Right ventricle myocardium inferior (tissue), 1 donor: ENCODE results near the gene TATDN3. TPM values are rescaled to one million over a fixed set of nuclear protein-coding genes. Genes with fewer than 3 reads are reported as not detected.
A peak's percentile ranks its signal among the peaks of the same experiment; 100 is the strongest.
"Not testable (repeated sequence)": the region's sequence is repeated elsewhere in the genome, so short reads cannot be mapped to it uniquely, and the experiment has no call there.

ENCODE experiments used
- ATAC-seq: fragments of 200-7000 bp; cut with Tn5 transposase; one replicate; pipeline ENCODE4 v1.9.1; 2020; ENCODE audit warnings: mild to moderate bottlenecking, moderate library complexity
- DNase-seq: peaks from one replicate; pipeline ENCODE4 v3.0.0; 2021; ENCODE audit errors: missing footprints
- intact Hi-C: fragments of 100-400 bp; cut with DNase I; formaldehyde crosslinking; loops from one replicate; pipeline ENCODE4 v1.11.0; 2022
- long read RNA-seq: library from polyadenylated mRNA; unstranded; transcript quantifications from one replicate; pipeline ENCODE4 v2.0.0, GENCODE V29; 2021
- total RNA-seq: library from RNA; stranded (reverse); fragmentation: NEBNext Ultra II Directional; extraction: Animal tissue kit (Norgen Biotek cat#: 25700); gene quantifications from one replicate; pipeline ENCODE4 v1.2.1, GENCODE V29; 2021
- donor health status: DM: no; HTN: yes; CAD: no; lungs with severe emphysema.

The TATDN3 gene
- total RNA-seq = 20.5 TPM
- long read RNA-seq, transcript TATDN3-202 (10 exons, 2,389 nt) = major isoform, 9 of 23 reads
- long read RNA-seq, transcript TATDN3-201 (10 exons, 2,321 nt) = minor isoform, 6 of 23 reads
- long read RNA-seq, partial matches to known transcripts = 0 of 23 reads
- long read RNA-seq, other reads (novel, unspliced or antisense) = 5 of 23 reads

- intact Hi-C loops = loop anchor here (1.0 kb wide), 1 partner anchor 184 kb away; the partner anchor contains the start of gene ATF3
- DNase-seq (peak; percentile 94), ATAC-seq (peak; percentile 94)
Measured at GRCh38 chr1:212791676-212792395, at the start of gene TATDN3, which contains the start of gene NSL1. Gene TATDN3 (plus strand): TSS chr1:212791894. CDS start chr1:212791922, 28 bp downstream. Gene NSL1 (minus strand): TSS chr1:212791777. CDS start chr1:212791763, 14 bp downstream.

GRCh38 chr1:212743901-212744475, 47.7 kb upstream of the TATDN3 start:
- ATAC-seq (no peak), DNase-seq (no peak)
- intact Hi-C loops = loop anchor here (5.0 kb wide), 1 partner anchor 902 kb away; no protein-coding TSS in a partner anchor

- intact Hi-C loops = no loop called here
- no peak for DNase-seq
- no peak for ATAC-seq
Measured at GRCh38 chr1:212745303-212745702, 46.4 kb upstream of the TATDN3 start.

GRCh38 chr1:212746546-212746945, 45.1 kb upstream of the TATDN3 start:
- intact Hi-C loops = no loop called here
- ATAC-seq (no peak), DNase-seq (no peak)

GRCh38 chr1:212749821-212750535, 41.7 kb upstream of the TATDN3 start:
- DNase-seq = no peak
- intact Hi-C loops = no loop called here
- ATAC-seq = peak; percentile 34

GRCh38 chr1:212752252-212752933, 39.3 kb upstream of the TATDN3 start:
- ATAC-seq = peak; percentile 64
- intact Hi-C loops = no loop called here

GRCh38 chr1:212752934-212753497, 38.7 kb upstream of the TATDN3 start:
- DNase-seq = no peak
- intact Hi-C loops = no loop called here
- no peak for ATAC-seq

More at GRCh38 chr1:212752252-212752933, 39.3 kb upstream of the TATDN3 start:
- DNase-seq = no peak

- intact Hi-C loops = no loop called here
- ATAC-seq = no peak
- DNase-seq = no peak
Measured at GRCh38 chr1:212753749-212754148, 37.9 kb upstream of the TATDN3 start.

GRCh38 chr1:212754193-212754592, 37.5 kb upstream of the TATDN3 start:
- no peak for DNase-seq
- ATAC-seq = no peak
- intact Hi-C loops = no loop called here

GRCh38 chr1:212754680-212755079, 37.0 kb upstream of the TATDN3 start:
- intact Hi-C loops = no loop called here
- no peak for DNase-seq
- ATAC-seq = peak; percentile 67

GRCh38 chr1:212759683-212760082, 32.0 kb upstream of the TATDN3 start:
- DNase-seq (no peak), ATAC-seq (no peak)
- intact Hi-C loops = no loop called here

GRCh38 chr1:212760126-212760823, 31.4 kb upstream of the TATDN3 start:
- intact Hi-C loops = no loop called here
- ATAC-seq (peak; percentile 16), DNase-seq (no peak)

- ATAC-seq (no peak), DNase-seq (no peak)
- intact Hi-C loops = no loop called here
Measured at GRCh38 chr1:212762234-212762633, 29.5 kb upstream of the TATDN3 start.

GRCh38 chr1:212762839-212763238, 28.9 kb upstream of the TATDN3 start:
- DNase-seq (no peak), ATAC-seq (no peak)
- intact Hi-C loops = no loop called here

- DNase-seq, ATAC-seq, intact Hi-C loops: not testable (repeated sequence)
Measured at GRCh38 chr1:212764718-212765281, 26.9 kb upstream of the TATDN3 start.

- DNase-seq, intact Hi-C loops, ATAC-seq: not testable (repeated sequence)
Measured at GRCh38 chr1:212766825-212767224, 24.9 kb upstream of the TATDN3 start.

GRCh38 chr1:212769459-212770167, 22.1 kb upstream of the TATDN3 start:
- no peak for DNase-seq
- intact Hi-C loops = no loop called here
- ATAC-seq = no peak
